Uterus (tissue), 2 donors: ENCODE measurements around the gene UNC119B.

Source experiments
- CTCF ChIP-seq, 4 experiments: fragments of 200-600 bp in 2 of 4; fragments of 450-650 bp in 2 of 4; sonication (generic) in 2 of 4; IDR thresholded peaks; one replicate each; pipeline ENCODE4 v1.5.1; 2016 to 2019; ENCODE audit warnings: antibody characterized with exemption in 4 of 4, mild to moderate bottlenecking in 2 of 4, moderate library complexity in 1 of 4
- POLR2A ChIP-seq, 2 donors: fragments of 450-650 bp; IDR thresholded peaks; one replicate each; pipeline ENCODE4 v1.6.1; 2016; ENCODE audit warnings: antibody characterized with exemption in 2 of 2, mild to moderate bottlenecking in 1 of 2, moderate library complexity in 1 of 2

GRCh38 chr12:120733574-120733973, 23.3 kb downstream of the UNC119B start:
- TF ChIP-seq CTCF (IDR thresholded peaks at IDR 0.05) (no peak), POLR2A (IDR thresholded peaks at IDR 0.05) (no peak)
